ENCODE data around the gene DLST.

DLST gene

DNA sequence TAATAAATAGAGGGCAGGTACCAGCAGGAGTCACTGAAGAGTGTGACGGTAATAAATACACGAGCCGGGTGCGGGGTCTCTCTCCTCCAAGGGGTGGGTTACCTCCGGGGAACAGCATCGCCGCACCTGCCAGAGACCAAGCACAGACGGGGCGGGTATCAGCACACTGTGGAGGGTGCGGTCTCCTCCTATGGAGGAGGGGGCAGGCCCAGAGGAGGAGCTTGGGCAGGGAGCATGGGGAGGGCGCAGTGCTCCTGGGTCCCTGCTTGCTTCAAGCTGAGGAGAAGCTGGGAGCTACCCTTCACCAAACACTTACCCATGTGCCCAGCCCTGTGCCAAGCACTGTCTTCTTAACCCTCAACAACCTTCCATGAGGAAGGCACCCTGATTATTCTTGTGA, 60.9 kb downstream of the DLST start:
- DNase-seq: no peak

- DNase-seq: no peak
Measured at GRCh38 chr14:74945261-74945851, 63.6 kb downstream of the DLST start.

- DNase-seq: peak; percentile 65
Measured at GRCh38 chr14:74945852-74946658, 64.3 kb downstream of the DLST start.

DNA sequence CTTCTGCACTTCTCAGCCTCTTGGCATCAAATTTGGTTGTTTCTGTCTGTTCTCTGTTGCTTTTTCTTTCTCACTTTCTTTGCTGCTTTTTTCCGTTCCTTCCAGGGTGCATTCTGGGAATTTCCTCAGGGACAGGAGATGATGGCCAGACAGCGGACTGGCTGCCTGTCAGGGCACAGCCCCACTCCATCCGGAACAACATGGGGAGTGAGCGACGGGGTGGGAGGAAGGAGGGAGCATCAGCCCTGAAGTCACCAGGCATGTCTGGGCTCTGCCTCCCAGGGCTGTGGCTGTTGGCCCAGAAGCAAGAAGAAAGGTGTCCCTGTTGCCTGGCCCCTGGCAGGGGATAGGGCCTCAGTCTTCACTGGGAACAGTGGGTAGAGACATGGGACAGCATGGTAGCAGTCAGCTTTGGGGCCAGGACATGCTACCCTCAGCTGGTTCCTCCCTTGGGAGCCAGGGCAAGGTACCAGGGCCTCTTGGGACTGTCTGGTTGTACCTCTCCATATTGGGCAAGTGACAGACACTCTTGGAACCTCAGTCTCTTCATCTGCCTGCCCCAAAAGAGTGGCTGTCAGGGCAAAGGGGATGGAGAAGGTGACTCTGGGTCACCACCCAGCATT, 65.1 kb downstream of the DLST start:
- DNase-seq: no peak

- DNase-seq: no peak
Measured at GRCh38 chr14:74947353-74948227, 65.9 kb downstream of the DLST start.

DNA sequence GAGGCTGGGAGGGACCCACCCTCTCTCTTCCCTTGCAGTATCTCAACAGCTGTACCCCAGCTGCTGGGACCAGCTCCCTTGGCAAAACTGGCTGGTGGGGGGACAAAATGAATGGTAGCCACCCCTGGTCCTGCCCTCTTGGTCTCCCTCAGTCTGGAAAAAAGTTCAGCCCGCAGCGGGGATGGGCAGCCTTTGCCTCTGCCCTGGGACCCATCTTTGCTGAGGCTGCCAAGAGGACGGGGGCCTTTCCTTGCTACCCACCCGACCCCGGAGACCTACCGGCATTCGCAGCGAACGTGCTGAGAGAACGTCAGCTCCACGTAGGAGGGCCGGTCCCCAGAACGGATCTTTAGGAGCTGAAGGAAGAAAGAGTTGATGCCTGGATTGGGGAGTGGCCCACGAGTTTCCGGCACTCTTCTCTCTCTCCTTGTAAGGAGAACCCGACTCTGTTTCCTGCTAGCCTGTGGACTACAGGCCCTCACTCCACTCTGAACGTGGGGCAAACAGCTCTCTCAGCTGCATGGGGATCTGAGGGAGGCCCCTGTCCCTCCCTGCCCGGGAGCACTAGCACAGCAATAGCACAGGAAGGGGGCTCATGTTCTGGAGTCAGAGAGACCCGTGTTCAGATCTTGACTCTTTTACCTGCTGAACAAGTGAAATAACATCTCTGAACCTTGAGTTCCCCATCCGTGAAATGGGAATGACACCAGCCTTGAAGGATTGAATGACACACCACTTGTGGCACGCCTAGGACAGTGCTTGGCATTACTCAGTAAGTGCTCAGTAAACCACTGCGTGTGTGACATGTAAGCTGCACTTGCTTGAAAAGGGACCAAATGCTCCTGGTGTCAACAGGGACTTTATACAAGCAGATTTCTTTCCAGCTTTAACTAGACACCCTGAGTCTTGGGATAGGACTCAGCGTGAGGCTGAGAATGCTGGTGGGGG, 66.8 kb downstream of the DLST start:
- DNase-seq: no peak

DNA sequence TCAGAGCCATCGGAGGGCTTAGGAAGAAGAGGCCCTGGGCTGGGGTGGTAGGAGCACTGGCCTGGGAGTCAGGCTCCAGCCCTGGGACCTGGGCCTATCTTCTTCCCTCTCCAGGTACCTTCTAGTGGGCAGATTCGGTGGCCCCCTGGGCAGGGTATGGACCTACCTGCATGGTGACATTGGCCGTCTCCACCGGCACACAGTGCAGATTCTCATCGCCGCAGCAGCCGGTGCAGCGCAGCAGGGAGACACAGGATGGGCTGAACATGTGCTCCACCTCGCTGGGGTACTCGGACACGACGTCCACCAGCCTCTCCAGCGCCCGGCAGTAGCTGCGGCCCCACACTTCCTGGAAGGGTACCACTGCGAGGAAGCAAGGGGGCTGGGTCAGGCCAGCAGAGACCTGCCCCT, 67.5 kb downstream of the DLST start:
- DNase-seq: no peak

- DNase-seq: no peak
Measured at GRCh38 chr14:74949859-74950573, 68.3 kb downstream of the DLST start.

DNA sequence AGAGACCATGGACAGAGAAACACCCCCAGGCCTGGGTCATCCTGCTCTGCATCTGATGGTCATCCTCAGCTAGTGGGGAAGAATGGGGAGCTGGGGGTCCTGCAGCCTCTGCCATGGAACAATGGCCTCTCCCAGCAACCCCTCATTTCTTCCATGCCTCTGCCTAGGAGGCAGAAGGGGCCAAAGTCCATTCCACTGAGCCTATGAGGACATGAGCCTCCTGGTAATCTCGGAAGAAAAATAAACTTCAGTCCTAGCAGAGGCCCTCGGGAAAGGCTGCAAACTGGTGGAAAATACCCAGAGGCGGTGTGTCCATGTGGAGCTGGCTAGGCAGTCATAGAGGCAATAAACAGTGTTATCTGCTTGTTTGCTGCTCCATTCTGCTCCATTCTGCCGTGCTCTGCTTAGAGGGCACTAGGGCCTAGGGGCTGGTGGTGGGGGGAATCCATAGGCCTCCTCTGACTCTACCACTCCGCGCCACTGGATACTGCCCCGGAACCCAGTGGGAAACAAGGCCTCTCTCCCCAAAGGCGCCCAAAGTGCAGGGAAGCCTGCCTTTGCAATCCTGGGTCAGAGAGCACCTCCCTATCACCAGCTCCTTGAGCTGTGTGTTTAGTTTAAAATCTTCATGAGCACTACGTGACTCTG, 69.2 kb downstream of the DLST start:
- DNase-seq: no peak

DNA sequence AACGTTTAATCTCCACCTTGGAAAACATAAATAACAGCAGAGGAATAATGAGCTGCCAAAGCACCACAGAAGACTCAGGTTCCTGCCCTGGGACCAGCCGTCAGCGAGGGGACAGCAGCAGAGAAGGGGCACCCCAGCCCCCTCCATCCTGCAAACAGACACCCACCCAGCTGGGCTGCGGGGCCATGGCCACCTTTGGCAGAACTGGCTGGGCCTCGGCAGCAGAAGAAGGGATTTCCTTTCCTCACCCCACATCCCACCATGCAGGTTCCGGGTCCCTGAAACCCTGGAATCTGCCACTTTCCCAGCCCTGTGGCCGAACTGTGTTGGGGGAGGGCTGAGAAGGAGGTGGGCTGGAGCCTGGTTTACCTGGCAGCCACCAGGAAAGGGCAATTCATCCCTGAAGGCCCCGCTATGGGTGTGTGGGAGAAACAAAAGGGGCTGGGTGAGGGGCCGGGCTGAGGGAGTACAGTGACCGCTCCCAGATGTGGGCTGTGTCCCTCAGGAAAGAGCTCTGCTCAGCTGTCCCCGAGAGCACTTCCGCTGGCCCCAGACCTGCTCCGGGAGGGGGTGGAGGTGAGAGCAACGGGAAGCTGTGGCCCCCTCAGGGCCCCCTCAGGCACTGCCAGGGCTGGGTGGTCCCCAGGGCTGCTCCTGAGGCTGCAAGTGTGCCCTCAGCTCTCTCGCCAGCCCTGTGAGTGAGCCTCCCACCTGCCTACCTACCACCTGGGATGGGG, 69.9 kb downstream of the DLST start:
- DNase-seq: no peak

GRCh38 chr14:74952180-74952665, 70.5 kb downstream of the DLST start:
- no peak for DNase-seq

- DNase-seq: no peak
Measured at GRCh38 chr14:74952697-74953484, 71.2 kb downstream of the DLST start.
